Adrenal gland (tissue), 5 donors: ENCODE measurements around the gene RGL1.

Experiments used
- CTCF ChIP-seq, 6 experiments: fragments of 450-650 bp in 4 of 6; fragments of 200-600 bp in 2 of 6; sonication (generic) in 1 of 6; IDR thresholded peaks; 1 replicate in 5 of 6; 2 replicates in 1 of 6; pipeline versions ENCODE4 v1.5.1 to v1.8.0; 2016 to 2021; ENCODE audit warnings: antibody characterized with exemption in 6 of 6, mild to moderate bottlenecking in 2 of 6, moderate library complexity in 1 of 6
- POLR2A ChIP-seq, 2 donors: fragments of 450-650 bp; IDR thresholded peaks; one replicate each; pipeline ENCODE4 v1.6.1; 2017; ENCODE audit warnings: antibody characterized with exemption in 2 of 2, mild to moderate bottlenecking in 2 of 2, moderate library complexity in 1 of 2
- donor health status: DM: no; HTN: no; CAD: no.

- no peak for TF ChIP-seq CTCF (IDR thresholded peaks at IDR 0.05)
- no peak for TF ChIP-seq POLR2A (IDR thresholded peaks at IDR 0.05)
These were observed 131.9 kb downstream of the RGL1 start for GRCh38 chr1:183936791-183937190.
